GM12878 (cell line): ENCODE data around the gene CXXC5. TPM values are rescaled to one million over a fixed set of nuclear protein-coding genes. Genes with fewer than 3 reads are reported as not detected.

Source experiments
- ATAC-seq: fragments of 200-7000 bp; cut with Tn5 transposase; 3 replicates; pipeline ENCODE4 v1.9.1; 2020; ENCODE audit warnings: mild to moderate bottlenecking, moderate library complexity
- BruUV-seq: library from RNA; stranded (reverse); fragments of 400-500 nt; replicated peaks from 2 replicates; lab custom pipeline; 2021; lab: Mats Ljungman, UMichigan
- CTCF ChIA-PET: fragments of 300-600 bp; sonication (Branson Sonifier 250); formaldehyde crosslinking; extraction: SDS; loops from one replicate; lab custom pipeline; 2021; ENCODE audit warnings: inconsistent platforms; lab: Yijun Ruan, JAX
- POLR2A ChIA-PET: fragments of 350-600 bp; formaldehyde crosslinking; extraction: SDS; loops from one replicate; lab custom pipeline; 2021; ENCODE audit warnings: inconsistent platforms; lab: Charles Lee
- RAD21 ChIA-PET: fragments of 300-600 bp; sonication (Branson Sonifier 250); formaldehyde crosslinking; loops from one replicate; lab custom pipeline; 2023; ENCODE audit warnings: antibody characterized with exemption; ENCODE audit not compliant: unreplicated experiment; lab: Charles Lee
- SMC1A ChIA-PET: fragments of 300-600 bp; sonication (Branson Sonifier 250); formaldehyde crosslinking; loops from one replicate; lab custom pipeline; 2023; ENCODE audit not compliant: unreplicated experiment, uncharacterized antibody; lab: Charles Lee
- DNase-seq: peaks from one replicate; pipeline ENCODE4 v3.0.0-alpha.2; 2011; ENCODE audit warnings: low read depth, low spot score
- FAIRE-seq: peaks from 3 replicates; lab custom pipeline; 2011; peaks lifted over from hg19 to GRCh38; lab: Jason Lieb, UNC
- H2AFZ ChIP-seq: 2 replicates; pipeline ENCODE4 v1.6.0; 2011; ENCODE audit warnings: low read depth, low read length, control low read depth; ENCODE audit not compliant: control insufficient read depth
- H3K27ac ChIP-seq: 2 replicates; pipeline ENCODE4 v1.5.1; 2011; ENCODE audit warnings: control low read depth; ENCODE audit not compliant: control insufficient read depth, insufficient read depth
- H3K27me3 ChIP-seq, 2 experiments: replicated peaks in 1 of 2; 2 replicates each; pipeline versions ENCODE4 v1.6.0 to v1.6.1; 2011; ENCODE audit warnings: low read length in 1 of 2; ENCODE audit not compliant: control insufficient read depth in 2 of 2, insufficient read depth in 2 of 2
- H3K36me3 ChIP-seq, 2 experiments: 2 replicates each; pipeline ENCODE4 v1.5.1; 2011; ENCODE audit warnings: low read length in 1 of 2; ENCODE audit not compliant: control insufficient read depth in 2 of 2, insufficient read depth in 2 of 2
- H3K4me1 ChIP-seq: 2 replicates; pipeline ENCODE4 v1.6.1; 2011; ENCODE audit warnings: mild to moderate bottlenecking, low read length, moderate library complexity, mixed read lengths; ENCODE audit not compliant: control insufficient read depth, insufficient read depth
- H3K4me2 ChIP-seq: 2 replicates; pipeline ENCODE4 v1.6.0; 2011; ENCODE audit warnings: control low read depth; ENCODE audit not compliant: control insufficient read depth, insufficient read depth
- H3K4me3 ChIP-seq: fragments of 200-600 bp; sonication (generic); 2 replicates; pipeline ENCODE4 v1.5.1; 2016
- H3K79me2 ChIP-seq: 2 replicates; pipeline ENCODE4 v1.6.0; 2011; ENCODE audit warnings: low read length; ENCODE audit not compliant: control insufficient read depth, insufficient read depth
- H3K9ac ChIP-seq: 2 replicates; pipeline ENCODE4 v1.8.0; 2011; ENCODE audit warnings: low read length, control low read depth, mixed read lengths; ENCODE audit not compliant: control insufficient read depth, insufficient read depth
- H3K9me3 ChIP-seq: replicated peaks from 3 replicates; pipeline ENCODE4 v1.5.1; 2011; ENCODE audit warnings: mild to moderate bottlenecking, low read length; ENCODE audit not compliant: control insufficient read depth, insufficient read depth
- H4K20me1 ChIP-seq: 2 replicates; pipeline ENCODE4 v1.6.0; 2011; ENCODE audit not compliant: control insufficient read depth, insufficient read depth
- CEBPB ChIP-seq, 2 experiments: fragments of 150-350 bp in 1 of 2; IDR thresholded peaks; 2 replicates each; pipeline ENCODE4 v1.6.1; 2012 to 2014; ENCODE audit warnings: low read depth in 2 of 2, low read length in 2 of 2, borderline replicate concordance in 1 of 2, inconsistent platforms in 1 of 2
- FOS ChIP-seq: IDR thresholded peaks from 3 replicates; pipeline ENCODE4 v1.6.1; 2011; ENCODE audit warnings: borderline replicate concordance; ENCODE audit not compliant: insufficient read length; ENCODE audit errors: extremely low read depth
- HSF1 ChIP-seq: fragments of 150-350 bp; IDR thresholded peaks from 2 replicates; pipeline ENCODE4 v1.6.1; 2014; ENCODE audit warnings: mild to moderate bottlenecking, low read depth, low read length
- PBX3 ChIP-seq: IDR thresholded peaks from 2 replicates; pipeline ENCODE4 v1.6.1; 2011; ENCODE audit warnings: mild to moderate bottlenecking, low read depth, low read length, moderate library complexity; ENCODE audit not compliant: insufficient replicate concordance
- POLR2AphosphoS5 ChIP-seq: IDR thresholded peaks from 2 replicates; pipeline ENCODE4 v1.6.1; 2011; ENCODE audit warnings: mild to moderate bottlenecking, low read length, inconsistent platforms
- PRDM15 ChIP-seq: fragments of 450-650 bp; formaldehyde crosslinking; IDR thresholded peaks from 2 replicates; pipeline ENCODE4 v1.4.0; 2020; ENCODE audit warnings: mild to moderate bottlenecking, moderate library complexity
- RELB ChIP-seq: fragments of 450-650 bp; IDR thresholded peaks from 2 replicates; pipeline ENCODE4 v1.6.1; 2017; ENCODE audit warnings: low read depth, mild to moderate bottlenecking, moderate library complexity
- RFX5 ChIP-seq: IDR thresholded peaks from 2 replicates; pipeline ENCODE4 v1.6.1; 2011; ENCODE audit warnings: low read depth, low read length, improper control_type of control experiment
- SMARCA5 ChIP-seq: fragments of 450-650 bp; IDR thresholded peaks from 2 replicates; pipeline ENCODE4 v1.6.1; 2017; ENCODE audit warnings: mild to moderate bottlenecking
- TCF12 ChIP-seq: IDR thresholded peaks from 2 replicates; pipeline ENCODE4 v1.6.1; 2011; ENCODE audit warnings: low read depth, mild to moderate bottlenecking, low read length
- ZNF207 ChIP-seq: fragments of 450-650 bp; IDR thresholded peaks from 2 replicates; pipeline ENCODE4 v1.6.1; 2014; ENCODE audit warnings: antibody characterized with exemption, mild to moderate bottlenecking, borderline replicate concordance
- ZNF24 ChIP-seq: fragments of 450-650 bp; IDR thresholded peaks from 2 replicates; pipeline ENCODE4 v1.6.1; 2017; ENCODE audit warnings: antibody characterized with exemption, mild to moderate bottlenecking
- ZNF384 ChIP-seq: IDR thresholded peaks from 2 replicates; pipeline ENCODE4 v1.6.1; 2012; ENCODE audit warnings: low read depth, mild to moderate bottlenecking, low read length, improper control_type of control experiment, borderline replicate concordance
- WGBS: methylation state at CpG from one replicate; pipeline ENCODE4 v1.1.6; 2016; ENCODE audit warnings: low lambda C conversion rate; ENCODE audit not compliant: insufficient replicate concordance, insufficient coverage; ENCODE audit errors: missing lambda C conversion rate; 5-methylcytosine and 5-hydroxymethylcytosine counted together
- in situ Hi-C: fragments of 300-500 bp; cut with MboI; formaldehyde crosslinking; loops from 9 replicates; pipeline ENCODE4 v1.14.3; 2018; ENCODE audit warnings: mixed read lengths
- intact Hi-C: fragments of 100-400 bp; cut with micrococcal nuclease; formaldehyde crosslinking; loops from one replicate; pipeline ENCODE4 v1.14.2; 2022; ENCODE audit not compliant: unreplicated experiment
- polyA plus RNA-seq, 11 experiments: library from polyadenylated mRNA; depleted of rRNA in 4 of 11; unstranded in 6 of 11; stranded (reverse) in 5 of 11; fragments of >200 nt; fragmentation: Nextera tagmentation in 4 of 11; fragmentation: Illumina TruSeq in 1 of 11; extraction: Ambion mirVana in 4 of 11; extraction: Trizol in 1 of 11; gene quantifications; 1 replicate in 1 of 11; 2 replicates in 10 of 11; pipeline versions ENCODE4 v1.2.1 to v1.2.3, GENCODE V29; 2011 to 2016; ENCODE audit warnings: inconsistent platforms in 2 of 11, missing spikeins in 2 of 11, low read depth in 1 of 11
- total RNA-seq, 4 experiments: library from RNA; depleted of rRNA in 3 of 4; stranded (reverse); fragments of >200 nt in 3 of 4; fragmentation: Illumina TruSeq in 1 of 4; extraction: Trizol in 1 of 4; gene quantifications; 2 replicates each; pipeline versions ENCODE4 v1.2.1 to v1.2.3, GENCODE V29; 2013 to 2021

The CXXC5 gene
- total and polyA plus RNA-seq, 10 of the 15 experiments (the other 5 are each of a cell fraction or from before 2014, with no cell fraction given), result 1.8 to 90.8 (median 40.7) TPM

GRCh38 chr5:139710319-139711066 is 62.3 kb downstream of the CXXC5 start:
- no peaks in the 10 kb centered on the region for H4K20me1 ChIP-seq
- peak overlapping the region; percentile 51 for H2AFZ ChIP-seq
- peak overlapping the region; percentile 75 for H3K4me3 ChIP-seq
- SMC1A ChIA-PET, result interaction anchor here (0.7 to 7.5 kb wide), 20 partner anchors 10 to 149 kb away, joined by 3 to 49 read pairs (median 4); partner anchors contain the start of gene UBE2D2
- no peak overlapping the region for H3K27ac ChIP-seq
- no peaks in the 10 kb centered on the region for H3K79me2 ChIP-seq
- H3K36me3 ChIP-seq, result no peaks in the 10 kb centered on the region
- RAD21 ChIA-PET, result interaction anchor here (0.6 to 5.0 kb wide), 25 partner anchors 9 to 319 kb away, joined by 3 to 78 read pairs (median 5); partner anchors contain the start of gene CXXC5
- FAIRE-seq (no peak), DNase-seq (no peak), ATAC-seq (peak; percentile 70)
- peak overlapping the region; percentile 97 for H3K4me2 ChIP-seq
- no TSS peak for BruUV-seq
- H3K9me3 ChIP-seq, result no peaks in the 10 kb centered on the region; the same call in 2 of the 3 replicates
- H3K9ac ChIP-seq, result no peak overlapping the region
- intact Hi-C loops (loop anchor here (5.0 kb wide), 1 partner anchor 37 kb away; no protein-coding TSS in a partner anchor), in situ Hi-C loops (no loop called here)
- CTCF ChIA-PET, result interaction anchor here (0.6 to 5.8 kb wide), 19 partner anchors 10 to 1253 kb away, joined by 3 to 82 read pairs (median 8); no protein-coding TSS in a partner anchor
- POLR2A ChIA-PET, result interaction anchor here (0.6 to 2.7 kb wide), 23 partner anchors 9 to 1862 kb away, joined by 3 to 15 read pairs (median 4); partner anchors contain the start of gene CXXC5
- WGBS, result 10% methylated on average over 47 of the region's 60 CpGs
- peaks cover 5 to 6% of the 10 kb centered on the region in 2 experiments; a peak in 3 of 4 replicates for H3K27me3 ChIP-seq
- peaks cover 21% of the 10 kb centered on the region for H3K4me1 ChIP-seq
- no peak for TF ChIP-seq PRDM15 (CRISPR knock-in tag)
- no peak for TF ChIP-seq FOS
- TF ChIP-seq HSF1, result no peak
- no peak for TF ChIP-seq PBX3
- TF ChIP-seq ZNF24, result 0 out of 2 replicates have a peak, but pooled peaks have one; percentile 17
- no peak for TF ChIP-seq RELB
- TF ChIP-seq SMARCA5, result 0 out of 2 replicates have a peak, but pooled peaks have one; percentile 71
- TF ChIP-seq ZNF384, result peak; percentile 68; the same call in 1 of the 2 replicates
- no peak for TF ChIP-seq POLR2AphosphoS5
- no peak for TF ChIP-seq RFX5
- no peak for TF ChIP-seq ZNF207
- no peak for TF ChIP-seq CEBPB (IDR thresholded peaks at IDR 0.05; ENCODE audit: borderline replicate concordance in 1 of 2, low read depth in 2 of 2, low read length in 2 of 2)
- no peak for TF ChIP-seq TCF12
